Fibroblast of gingiva (primary cell): ENCODE measurements around the gene HMGCS2.
"Not testable (repeated sequence)": the region's sequence is repeated elsewhere in the genome, so short reads cannot be mapped to it uniquely, and the experiment has no call there.

ENCODE experiments used
- DNase-seq: peaks from one replicate; pipeline ENCODE4 v3.0.0-alpha.2; 2011; ENCODE audit warnings: low read depth

Gene HMGCS2

DNA sequence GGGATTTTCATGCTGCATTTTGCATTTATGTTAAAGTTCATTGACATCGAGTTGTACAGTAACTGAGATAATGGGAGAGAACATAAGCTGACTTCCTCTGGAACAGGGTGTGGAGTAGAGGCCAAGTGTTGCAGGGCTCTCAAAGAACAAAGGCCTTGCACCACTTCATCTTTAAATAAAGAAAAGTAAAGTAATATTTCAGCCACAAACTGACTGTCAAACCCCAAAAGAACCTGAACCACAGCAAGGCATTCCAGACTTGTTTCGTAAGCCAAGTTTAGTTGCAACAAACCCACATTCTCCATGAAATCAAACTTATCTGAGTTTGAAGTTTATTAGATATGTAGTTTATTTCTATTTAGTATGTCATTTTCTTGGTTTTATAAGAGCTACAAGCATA is 19.1 kb upstream of the HMGCS2 start:
- peak; percentile 26 for DNase-seq

DNA sequence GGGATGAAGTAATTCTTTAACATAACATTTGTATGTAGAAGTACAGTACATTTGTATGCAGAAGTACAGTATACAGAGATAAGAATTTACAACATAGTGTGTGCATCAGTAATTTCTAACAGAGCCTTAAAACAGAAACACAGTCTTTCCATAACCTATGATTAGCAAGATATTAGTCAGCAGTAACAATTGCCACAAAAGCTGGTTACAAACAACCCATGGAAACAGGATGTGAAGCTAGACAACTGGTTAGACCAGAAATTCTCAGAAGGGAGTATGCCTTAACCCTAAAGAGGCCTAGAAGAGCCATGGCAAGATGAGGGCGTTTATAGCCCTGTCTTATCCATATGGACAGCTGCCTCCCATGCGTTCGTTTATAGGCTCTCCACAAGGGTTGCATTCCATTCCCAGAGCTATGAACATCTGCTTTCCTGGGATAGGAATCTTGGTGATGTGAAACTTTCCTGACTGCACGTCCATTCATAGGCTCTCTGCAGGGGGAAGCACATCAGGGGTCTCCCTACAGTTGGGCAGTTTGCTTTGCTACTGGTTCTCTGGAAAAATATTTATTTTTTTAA is 17.9 kb upstream of the HMGCS2 start:
- not testable (repeated sequence) for DNase-seq

DNA sequence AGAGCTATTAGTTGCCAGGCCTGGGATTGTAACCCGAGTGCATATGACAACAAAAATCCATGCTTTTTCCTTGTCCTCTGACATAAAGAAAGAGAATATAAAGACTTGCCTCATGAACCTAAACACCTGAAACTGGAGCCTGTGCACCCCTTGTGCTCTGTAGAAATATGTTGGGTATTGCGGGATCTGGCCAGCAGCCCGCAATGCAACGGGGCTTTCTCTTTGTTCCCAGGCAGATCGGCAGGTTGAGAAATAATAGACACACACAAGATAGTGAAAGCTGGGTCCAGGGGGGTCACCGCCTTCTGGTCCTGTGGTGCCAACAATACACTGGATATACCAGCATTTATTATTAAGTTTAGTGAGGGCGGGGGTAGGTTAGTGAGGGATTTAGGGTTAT is 17.3 kb upstream of the HMGCS2 start:
- not testable (repeated sequence) for DNase-seq

DNA sequence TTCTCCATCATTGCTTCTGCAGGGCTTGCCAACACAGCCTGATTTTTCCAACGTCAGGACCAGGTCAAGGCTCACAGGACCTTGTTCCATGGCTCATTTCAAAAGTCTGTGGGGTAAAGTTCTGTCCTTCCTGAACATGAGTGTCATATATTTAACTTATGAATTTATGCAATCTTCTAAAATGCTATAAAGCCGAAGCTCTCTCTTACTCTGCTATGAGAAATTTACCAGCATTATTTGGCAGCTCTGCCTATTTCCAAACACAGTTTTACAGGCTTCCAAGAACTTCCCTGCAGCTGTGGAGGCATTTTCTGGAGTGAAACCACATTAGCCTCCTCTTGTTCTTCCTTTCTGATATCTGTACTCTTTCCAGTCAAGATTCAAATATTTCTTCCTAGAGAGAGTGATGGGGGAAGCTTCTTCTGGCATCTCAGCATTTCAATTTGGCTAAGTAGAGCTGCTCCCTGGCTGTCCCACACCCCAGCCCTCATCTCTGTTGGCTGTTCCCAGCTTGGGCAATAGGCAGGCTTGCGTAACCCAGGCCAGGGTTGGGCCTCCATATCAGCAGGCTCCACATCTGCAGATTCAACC is 15.6 kb upstream of the HMGCS2 start:
- peak; percentile 74 for DNase-seq

DNA sequence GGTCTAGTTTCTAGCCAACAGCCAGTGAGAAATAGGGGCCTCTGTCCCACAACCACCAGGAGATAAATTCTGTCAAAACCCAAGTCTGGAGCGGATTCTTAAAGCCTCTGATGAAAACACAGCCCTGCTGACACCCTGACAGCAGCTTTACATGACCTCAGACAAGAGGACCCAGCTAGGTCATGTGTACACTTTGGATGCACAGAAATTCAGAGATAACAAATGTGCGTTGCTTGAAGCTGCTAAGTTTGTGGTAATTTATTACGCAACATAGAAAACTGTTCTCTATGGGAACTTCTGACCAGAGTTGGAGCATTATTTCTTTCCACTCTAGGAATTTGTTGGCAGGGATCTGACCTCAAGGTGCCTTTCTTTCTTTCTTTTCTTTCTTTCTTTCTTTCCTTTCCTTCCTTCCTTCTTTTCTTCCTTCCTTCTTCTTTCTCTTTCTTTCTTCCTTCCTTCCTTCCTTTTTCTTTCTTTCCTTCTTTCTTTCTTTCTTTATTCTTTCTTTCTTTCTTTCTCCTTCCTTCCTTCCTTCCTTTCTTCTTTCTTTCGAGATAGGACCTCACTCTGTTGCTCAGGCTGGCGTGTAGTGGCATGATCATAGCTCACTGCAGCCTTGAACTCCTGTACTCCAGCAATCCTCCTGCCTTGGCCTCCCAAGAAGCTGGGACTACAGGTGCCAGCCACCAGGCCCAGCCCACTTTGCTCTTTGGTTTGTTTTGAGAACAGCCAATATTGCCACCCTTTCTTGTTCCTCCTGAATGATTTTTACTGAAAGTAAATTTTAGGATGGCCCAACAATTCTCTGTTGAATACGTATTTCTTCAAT is 14.9 kb upstream of the HMGCS2 start:
- DNase-seq = no peak

DNA sequence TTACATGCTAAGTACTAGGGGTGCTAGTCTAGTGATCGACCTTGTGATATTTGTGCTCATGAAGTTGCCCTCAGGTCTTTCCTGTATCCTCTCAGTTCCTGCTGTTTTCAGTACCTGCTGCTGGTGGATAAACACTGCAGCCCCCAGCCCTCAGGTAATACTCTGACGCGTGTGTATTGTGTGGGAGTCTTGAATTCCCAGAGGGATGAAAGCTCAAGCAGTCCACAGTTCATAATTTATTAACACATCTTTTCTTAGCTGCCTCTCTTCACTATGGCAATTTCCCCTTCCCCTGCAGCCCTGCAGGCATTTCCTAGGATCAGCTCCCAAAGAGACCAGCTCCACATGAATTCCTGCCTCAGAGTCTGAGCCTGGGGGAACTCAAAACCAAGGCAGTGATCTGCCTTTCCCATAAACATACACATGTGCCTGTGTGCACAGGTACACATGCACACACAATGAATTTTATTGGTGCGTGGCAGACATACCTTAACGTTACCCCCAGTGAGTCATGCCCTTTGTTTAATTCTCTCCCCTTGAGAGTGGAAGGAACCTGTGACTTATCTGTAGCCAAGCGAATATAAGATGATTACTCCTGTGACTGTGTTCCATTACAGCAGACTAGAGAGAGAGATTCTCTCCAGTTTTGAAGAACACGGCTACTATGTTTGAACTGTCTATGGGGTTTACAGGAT is 14.1 kb upstream of the HMGCS2 start:
- no peak for DNase-seq

DNA sequence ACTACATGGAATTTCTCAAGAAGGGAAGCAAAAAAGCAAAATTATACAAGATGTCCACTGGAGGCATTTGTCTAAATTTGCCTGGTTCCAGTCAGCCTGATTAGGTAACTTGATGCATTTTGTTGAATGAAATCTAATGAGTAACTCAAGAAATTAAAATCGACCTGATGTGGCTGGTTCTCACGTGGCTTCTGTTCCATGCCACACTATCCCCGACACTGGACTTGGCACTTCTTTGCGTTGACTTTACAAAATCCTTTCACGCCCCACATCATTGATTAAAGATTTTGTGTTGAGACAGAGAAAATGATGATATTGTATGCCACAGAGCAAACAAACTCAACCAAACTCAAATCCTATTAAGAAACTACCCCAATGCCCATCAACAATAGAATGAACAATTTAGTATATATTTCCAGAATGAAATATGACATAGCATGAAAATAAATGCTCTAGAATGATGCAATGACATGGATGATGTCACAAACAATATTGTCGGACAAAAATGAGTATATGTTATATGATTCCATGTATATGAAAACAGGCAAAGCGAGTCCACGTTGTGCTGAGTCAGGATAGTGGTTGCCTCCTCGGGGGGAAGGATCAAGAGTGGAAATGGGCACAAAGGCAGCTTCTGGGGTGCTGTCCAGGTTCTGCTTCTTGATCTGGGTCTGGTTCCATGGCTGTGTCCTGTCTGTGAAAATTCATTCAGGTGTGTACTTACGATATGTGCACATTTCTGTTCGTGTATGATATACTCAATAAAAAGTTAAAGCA is 12.9 kb upstream of the HMGCS2 start:
- DNase-seq = no peak

DNA sequence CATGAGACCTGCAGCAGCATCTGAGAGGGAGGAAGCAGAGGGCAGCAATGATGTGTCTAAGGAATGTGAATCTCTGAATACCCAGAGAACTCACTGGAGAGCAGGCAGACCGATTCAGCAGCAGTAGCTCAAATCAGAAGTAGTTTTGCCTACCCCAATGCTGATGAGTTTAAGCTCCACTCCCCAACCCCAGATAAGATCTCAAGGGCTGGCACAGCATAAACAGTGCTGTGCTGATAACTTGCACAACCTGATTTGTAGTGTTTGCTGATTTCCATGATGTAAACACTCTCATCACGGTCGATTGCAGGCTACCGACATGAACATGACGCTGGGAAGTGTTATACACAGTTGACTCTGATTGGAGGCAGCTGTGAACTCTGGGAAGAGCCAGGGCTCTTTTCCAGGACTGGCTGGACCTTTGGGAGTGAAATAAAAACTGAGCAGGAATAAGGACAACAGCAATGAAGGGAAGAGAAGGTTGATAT is 11.2 kb upstream of the HMGCS2 start:
- DNase-seq = peak; percentile 74

DNA sequence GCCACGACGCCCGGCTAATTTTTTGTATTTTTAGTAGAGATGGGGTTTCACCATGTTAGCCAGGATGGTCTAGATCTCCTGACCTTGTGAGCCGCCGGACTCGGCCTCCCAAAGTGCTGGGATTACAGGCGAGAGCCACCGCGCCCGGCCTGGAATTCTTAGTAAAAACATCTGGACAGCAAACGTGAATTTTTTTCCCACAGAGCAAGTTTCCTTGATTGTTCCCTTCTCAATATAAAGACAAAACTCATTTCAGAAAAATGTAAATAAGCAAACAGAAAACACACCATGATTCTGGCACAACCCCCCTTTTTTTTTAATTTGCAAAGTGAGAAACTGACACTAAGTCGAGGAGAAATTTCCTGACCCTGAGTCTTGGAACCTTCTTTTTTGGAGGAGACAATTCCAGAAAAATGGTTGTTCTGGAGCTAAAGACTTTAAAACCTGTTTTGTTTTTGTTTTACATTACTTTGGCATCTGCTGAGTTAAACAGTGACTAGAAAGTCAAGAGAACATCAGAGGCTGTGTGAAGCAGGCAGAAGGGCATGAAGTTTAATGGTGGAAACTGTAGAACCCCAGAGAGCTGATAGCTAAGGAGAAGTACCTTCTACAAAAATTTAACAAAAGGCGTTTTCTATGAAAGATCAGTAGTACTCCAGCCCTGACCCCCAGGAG is 10.3 kb upstream of the HMGCS2 start:
- DNase-seq = peak; percentile 42

DNA sequence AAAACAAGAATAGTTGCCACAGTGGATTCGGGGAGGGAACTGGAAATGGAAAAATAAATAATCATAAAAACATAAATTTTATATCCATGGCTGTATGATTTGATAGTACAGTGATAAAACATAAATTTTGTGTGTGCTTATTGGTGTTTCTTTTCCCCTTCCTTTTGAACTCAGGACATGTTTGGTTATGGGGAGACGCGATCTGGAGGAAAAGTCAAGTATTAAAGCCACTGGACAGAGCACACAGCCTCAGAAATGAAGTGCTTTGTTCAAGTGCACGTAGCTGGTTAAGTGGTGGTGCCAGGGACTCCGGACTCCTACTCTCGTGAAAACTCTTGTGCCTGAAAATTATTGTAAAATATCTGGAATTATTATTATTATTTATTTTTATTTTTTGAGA is 9.7 kb upstream of the HMGCS2 start:
- no peak for DNase-seq

DNA sequence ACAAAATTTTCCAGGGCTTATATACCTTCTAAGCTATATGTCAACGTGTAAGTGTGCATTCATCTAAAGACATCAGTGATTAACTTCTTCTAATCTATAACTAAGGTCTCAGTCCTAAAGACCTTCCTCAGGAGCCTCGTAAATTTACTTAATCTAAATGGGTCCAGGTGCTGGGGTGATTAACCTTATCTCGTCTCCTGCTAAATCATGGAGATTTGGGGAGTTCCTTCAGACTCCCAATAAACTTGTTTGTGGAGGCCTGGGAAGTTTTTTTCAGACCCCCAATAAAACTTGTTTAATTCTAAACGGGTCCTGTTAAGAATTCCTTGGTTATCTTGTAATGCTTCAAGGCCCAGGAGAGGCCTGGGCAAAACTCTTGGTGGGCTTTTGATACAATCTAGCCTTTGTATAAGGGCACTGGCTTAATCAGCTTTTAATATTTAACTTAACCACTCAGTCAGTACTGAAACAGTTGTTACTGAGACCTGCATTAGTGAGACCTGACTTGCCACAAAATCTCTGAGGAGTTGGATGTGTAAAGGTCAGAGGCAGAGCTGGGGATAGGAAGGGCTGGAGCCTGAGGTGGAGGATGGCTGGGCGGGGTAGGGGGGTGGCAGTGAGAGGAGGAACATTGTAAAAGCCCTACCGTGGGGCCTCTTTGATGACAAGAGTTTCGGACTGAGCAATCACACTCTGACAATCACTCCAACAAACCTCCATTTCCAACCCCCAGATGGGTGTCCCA is 6.2 kb upstream of the HMGCS2 start:
- DNase-seq = no peak

DNA sequence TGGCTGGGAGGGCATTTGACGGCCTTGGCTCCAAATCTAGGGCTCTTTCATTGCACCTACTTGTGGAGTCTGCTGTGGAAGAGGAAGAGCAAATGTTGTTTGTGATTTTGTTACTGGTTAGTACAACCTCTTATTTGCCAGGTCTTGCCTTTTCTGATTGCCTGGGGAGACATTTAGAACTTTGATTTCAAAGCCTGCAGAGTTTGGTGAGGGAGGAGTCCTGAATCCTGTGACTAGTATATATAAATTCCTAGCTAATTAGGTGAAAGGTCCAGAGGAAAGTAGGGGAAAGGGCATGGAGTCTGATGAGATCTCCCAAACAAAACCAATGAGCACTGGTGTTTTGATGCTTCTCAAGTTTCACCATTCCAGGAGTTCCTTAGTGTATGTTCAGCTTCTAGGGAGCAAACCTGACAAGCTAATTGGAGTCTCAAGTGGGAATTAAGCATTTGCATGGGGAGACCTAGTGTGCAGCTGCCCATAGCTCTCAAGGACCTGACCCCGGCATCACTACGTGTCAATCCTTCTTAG is 5.1 kb upstream of the HMGCS2 start:
- DNase-seq = peak; percentile 47

DNA sequence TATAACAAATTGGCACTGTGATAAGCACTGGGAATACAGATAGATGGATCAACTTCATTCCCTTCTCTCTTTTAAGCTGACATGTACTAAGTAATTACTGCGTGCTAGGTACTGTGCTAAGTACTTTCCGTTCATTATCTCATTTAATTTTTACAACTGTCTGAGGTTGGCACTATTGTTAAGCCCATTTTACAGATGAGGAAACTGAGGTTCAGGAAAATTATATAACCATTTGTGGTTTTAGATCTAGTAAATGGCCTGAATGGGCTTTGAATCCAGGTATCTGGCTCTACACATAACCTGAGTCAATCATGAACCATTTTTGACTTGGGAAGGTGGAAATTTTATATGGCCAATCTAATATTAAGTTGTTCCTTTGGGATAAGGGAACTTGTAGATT is 3.6 kb upstream of the HMGCS2 start:
- DNase-seq = no peak

DNA sequence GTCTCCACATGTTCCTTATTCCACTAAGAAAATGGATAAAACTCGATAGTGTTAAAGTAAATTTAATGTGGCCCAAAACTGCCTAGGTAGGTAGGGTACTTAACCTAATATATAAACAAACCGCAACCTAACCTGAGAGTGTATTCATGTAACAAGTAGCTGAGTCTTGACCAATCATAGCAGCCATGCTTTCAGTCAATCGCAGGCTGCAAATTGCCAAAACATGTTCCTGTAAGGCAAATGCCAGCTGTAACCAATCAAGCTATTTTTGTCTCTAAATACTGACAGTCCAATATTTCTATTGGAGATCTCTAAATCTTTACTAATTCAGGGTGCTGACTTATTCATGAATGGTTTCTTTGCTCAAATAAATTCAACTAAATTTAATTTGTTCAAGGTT is 3.1 kb upstream of the HMGCS2 start:
- DNase-seq = peak; percentile 47

DNA sequence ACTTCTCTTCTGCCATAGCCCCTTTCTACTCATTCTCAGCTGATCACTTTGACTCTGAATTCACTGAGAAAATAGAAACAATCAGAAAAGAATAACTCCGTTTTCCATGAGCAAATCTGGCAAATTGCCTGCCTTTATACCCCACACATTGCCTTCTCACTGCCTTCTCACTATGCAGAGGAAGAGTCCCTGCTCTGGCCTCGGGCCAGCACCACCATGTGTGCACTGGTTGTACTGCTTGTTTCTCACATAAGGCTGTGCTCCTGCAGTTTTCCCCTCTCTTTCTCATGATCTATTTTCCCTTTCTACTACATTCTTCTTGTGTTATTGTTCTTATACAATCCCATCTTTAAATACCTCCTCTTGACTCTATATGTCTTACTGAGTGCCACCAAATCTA is 2.3 kb upstream of the HMGCS2 start:
- DNase-seq = no peak

DNA sequence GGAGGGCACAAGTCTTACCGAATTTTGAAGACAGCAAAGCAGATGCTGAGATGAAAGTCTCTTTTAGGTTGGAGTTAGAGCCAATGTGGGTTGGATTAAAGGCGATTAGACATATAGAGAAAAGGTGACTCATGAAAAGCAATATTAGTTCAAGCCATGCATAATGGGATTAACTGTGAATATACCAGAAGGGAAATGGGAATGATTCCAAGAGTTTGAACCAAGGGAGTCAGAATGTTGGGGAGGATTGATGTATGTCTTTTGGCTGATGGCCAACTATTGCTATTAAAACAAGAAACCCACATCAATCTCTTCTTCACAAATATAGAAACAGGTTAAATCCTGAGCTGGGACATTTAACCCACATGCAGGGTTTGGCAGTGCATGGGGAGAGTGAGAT is 1.2 kb downstream of the HMGCS2 start:
- no peak for DNase-seq

DNA sequence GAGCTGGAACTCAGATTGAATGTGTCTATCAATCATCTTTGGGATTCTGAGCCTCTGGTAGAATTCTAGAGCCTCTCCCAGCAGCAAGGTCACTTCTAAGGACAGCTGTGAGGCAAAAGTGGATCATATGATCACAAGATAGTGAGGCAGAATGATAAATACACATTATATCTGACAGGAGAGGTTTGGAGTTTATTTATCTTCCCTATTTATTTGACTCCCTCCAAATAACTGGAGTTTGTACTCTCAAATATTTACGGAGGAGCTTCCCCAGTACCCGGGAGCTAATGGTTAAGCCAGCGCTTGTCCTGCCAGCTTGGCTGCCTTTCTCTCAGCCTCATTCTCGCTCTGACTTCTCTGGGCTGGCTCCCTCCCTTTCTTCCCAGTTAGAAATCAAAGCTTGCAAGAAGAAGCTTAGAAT is 2.3 kb downstream of the HMGCS2 start:
- no peak for DNase-seq

DNA sequence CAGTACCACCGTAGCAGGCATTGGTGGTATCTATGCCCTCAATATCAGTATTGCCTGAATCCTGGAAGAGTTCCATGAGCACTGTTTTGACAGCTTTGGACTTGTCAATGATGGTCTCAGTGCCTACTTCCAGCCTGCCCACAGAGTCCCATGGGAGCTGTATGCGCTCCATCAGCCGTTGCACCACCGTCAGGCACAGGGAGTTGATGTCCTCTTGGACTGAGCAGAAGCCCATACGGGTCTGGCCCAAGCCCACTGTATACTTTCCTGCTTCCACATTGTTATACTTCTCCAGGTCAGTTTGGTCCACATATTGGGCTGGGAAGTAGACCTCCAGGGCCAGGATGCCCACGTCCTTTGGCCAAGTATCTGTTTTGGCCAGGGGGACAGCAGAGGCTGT is 4.5 kb downstream of the HMGCS2 start:
- DNase-seq = no peak

DNA sequence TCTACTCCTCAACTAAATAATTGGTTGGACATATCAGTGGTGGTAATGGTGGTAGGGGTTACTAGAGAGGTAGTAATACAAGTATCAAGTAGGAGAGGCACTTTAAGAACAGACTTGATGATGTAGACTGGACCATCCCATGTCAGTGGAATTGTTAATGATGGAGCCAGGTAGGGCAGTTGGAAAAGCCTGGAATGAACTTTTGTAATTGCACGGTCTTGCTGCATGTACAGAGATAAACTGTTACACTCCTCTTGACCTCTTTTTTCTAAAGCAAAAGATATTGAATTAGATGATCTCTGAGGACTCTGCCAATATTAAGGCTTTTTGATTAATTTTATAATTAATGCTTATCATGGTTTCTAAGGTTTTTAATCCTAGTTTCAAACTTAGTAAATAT is 5.8 kb downstream of the HMGCS2 start:
- no peak for DNase-seq

DNA sequence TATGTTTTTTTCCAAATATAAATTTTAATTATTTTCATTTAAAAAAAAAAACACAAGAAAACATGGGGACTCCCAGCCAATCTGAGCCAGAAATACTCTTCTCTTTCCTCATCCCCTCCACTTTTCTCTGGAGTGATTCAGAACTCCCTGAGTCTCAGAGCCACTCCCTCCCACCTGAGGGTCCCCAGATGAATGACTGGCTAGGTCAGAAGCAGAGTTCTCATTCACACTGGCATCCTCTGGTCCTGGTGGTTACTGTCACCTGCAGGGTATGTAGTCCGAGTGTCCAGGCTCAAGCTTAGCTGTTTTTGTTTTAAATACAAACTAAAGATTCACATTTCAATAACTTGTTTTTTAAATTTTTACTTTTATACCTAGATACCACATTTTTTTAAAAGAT is 6.3 kb downstream of the HMGCS2 start:
- no peak for DNase-seq
